Measurements from ENCODE around the gene AGMO.

DNA sequence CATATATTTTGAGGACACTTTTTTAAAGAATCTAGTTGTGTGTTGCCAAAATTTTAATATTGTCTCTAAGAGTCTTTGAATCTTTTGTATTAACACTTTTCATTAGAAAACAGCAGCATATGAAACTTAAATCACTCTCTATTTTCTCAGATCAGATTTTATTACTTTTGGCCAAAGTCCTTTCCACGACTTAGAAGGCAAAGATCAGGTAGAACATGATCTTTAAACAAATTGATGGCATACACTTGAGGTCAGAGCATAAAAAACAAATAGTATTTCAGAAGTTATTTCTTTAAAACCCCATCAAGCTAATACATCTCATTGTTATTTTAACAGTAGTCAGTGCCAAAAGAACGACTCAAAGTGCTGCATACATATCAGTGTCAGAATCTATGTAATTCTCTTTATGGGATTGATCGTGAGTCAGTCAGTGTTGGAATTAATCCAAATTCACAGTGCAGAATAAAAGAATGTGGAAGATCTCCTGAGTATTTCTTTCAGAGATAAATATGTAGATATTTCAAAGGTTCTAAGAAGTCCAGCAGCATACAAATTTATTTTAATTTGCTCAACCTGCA lies 9.6 kb upstream of the AGMO start:
- TF ChIP-seq TAF1 (IDR thresholded peaks at IDR 0.05; ENCODE audit: borderline replicate concordance, low read depth, low read length) (no peak), SMC3 (IDR thresholded peaks at IDR 0.05; ENCODE audit: borderline replicate concordance, low read length) (no peak), EP300 (IDR thresholded peaks at IDR 0.05; ENCODE audit: borderline replicate concordance in 1 of 2, control insufficient read depth in 1 of 2, low read depth in 2 of 2, low read length in 2 of 2) (no peak), RAD21 (IDR thresholded peaks at IDR 0.05; ENCODE audit: insufficient read depth, low read depth, low read length) (no peak), MYC (IDR thresholded peaks at IDR 0.05; ENCODE audit: insufficient read depth, insufficient read length, insufficient replicate concordance, low read length, severe bottlenecking) (no peak), CHD2 (IDR thresholded peaks at IDR 0.05; ENCODE audit: borderline replicate concordance, low read depth, low read length) (no peak)
- TF ChIP-seq, protein P1, sequence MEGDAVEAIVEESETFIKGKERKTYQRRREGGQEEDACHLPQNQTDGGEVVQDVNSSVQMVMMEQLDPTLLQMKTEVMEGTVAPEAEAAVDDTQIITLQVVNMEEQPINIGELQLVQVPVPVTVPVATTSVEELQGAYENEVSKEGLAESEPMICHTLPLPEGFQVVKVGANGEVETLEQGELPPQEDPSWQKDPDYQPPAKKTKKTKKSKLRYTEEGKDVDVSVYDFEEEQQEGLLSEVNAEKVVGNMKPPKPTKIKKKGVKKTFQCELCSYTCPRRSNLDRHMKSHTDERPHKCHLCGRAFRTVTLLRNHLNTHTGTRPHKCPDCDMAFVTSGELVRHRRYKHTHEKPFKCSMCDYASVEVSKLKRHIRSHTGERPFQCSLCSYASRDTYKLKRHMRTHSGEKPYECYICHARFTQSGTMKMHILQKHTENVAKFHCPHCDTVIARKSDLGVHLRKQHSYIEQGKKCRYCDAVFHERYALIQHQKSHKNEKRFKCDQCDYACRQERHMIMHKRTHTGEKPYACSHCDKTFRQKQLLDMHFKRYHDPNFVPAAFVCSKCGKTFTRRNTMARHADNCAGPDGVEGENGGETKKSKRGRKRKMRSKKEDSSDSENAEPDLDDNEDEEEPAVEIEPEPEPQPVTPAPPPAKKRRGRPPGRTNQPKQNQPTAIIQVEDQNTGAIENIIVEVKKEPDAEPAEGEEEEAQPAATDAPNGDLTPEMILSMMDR (IDR thresholded peaks at IDR 0.05 in 2 of 3, conservative IDR thresholded peaks at IDR 0.05 in 1 of 3; ENCODE audit: control insufficient read depth in 2 of 3, extremely low read depth in 1 of 3, insufficient read depth in 1 of 3, low read depth in 3 of 3, low read length in 3 of 3) = no peak
- TF ChIP-seq, protein P2, sequence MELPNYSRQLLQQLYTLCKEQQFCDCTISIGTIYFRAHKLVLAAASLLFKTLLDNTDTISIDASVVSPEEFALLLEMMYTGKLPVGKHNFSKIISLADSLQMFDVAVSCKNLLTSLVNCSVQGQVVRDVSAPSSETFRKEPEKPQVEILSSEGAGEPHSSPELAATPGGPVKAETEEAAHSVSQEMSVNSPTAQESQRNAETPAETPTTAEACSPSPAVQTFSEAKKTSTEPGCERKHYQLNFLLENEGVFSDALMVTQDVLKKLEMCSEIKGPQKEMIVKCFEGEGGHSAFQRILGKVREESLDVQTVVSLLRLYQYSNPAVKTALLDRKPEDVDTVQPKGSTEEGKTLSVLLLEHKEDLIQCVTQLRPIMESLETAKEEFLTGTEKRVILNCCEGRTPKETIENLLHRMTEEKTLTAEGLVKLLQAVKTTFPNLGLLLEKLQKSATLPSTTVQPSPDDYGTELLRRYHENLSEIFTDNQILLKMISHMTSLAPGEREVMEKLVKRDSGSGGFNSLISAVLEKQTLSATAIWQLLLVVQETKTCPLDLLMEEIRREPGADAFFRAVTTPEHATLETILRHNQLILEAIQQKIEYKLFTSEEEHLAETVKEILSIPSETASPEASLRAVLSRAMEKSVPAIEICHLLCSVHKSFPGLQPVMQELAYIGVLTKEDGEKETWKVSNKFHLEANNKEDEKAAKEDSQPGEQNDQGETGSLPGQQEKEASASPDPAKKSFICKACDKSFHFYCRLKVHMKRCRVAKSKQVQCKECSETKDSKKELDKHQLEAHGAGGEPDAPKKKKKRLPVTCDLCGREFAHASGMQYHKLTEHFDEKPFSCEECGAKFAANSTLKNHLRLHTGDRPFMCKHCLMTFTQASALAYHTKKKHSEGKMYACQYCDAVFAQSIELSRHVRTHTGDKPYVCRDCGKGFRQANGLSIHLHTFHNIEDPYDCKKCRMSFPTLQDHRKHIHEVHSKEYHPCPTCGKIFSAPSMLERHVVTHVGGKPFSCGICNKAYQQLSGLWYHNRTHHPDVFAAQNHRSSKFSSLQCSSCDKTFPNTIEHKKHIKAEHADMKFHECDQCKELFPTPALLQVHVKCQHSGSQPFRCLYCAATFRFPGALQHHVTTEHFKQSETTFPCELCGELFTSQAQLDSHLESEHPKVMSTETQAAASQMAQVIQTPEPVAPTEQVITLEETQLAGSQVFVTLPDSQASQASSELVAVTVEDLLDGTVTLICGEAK (IDR thresholded peaks at IDR 0.05; ENCODE audit: borderline replicate concordance) = no peak

Data from GM12878 (cell line).